ENCODE measurements around the gene RAB12.
"Not testable (repeated sequence)": the region's sequence is repeated elsewhere in the genome, so short reads cannot be mapped to it uniquely, and the experiment has no call there.

RAB12 gene

GRCh38 chr18:8647359-8647758 is 38.1 kb downstream of the RAB12 start:
- not testable (repeated sequence) for DNase-seq (ENCODE audit: low read depth)

- DNase-seq (ENCODE audit: low read depth): not testable (repeated sequence)
Measured at GRCh38 chr18:8651478-8652261, 42.4 kb downstream of the RAB12 start.

- DNase-seq (ENCODE audit: low read depth): no peak
Measured at GRCh38 chr18:8654503-8655451, 45.5 kb downstream of the RAB12 start.

- no peak for DNase-seq (ENCODE audit: low read depth)
Measured at GRCh38 chr18:8656232-8656631, 47.0 kb downstream of the RAB12 start.

GRCh38 chr18:8657050-8657820 is 48.0 kb downstream of the RAB12 start:
- no peak for DNase-seq (ENCODE audit: low read depth)

GRCh38 chr18:8657873-8658470 is 48.7 kb downstream of the RAB12 start:
- DNase-seq (ENCODE audit: low read depth): peak; percentile 25

GRCh38 chr18:8658858-8659485 is 49.7 kb downstream of the RAB12 start:
- DNase-seq (ENCODE audit: low read depth): no peak

- no peak for DNase-seq (ENCODE audit: low read depth)
Measured at GRCh38 chr18:8659609-8660242, 50.5 kb downstream of the RAB12 start.

- DNase-seq (ENCODE audit: low read depth): no peak
Measured at GRCh38 chr18:8660316-8660715, 51.1 kb downstream of the RAB12 start.

GRCh38 chr18:8661754-8662559 is 52.7 kb downstream of the RAB12 start:
- DNase-seq (ENCODE audit: low read depth): peak; percentile 30

GRCh38 chr18:8662560-8663255 is 53.5 kb downstream of the RAB12 start:
- no peak for DNase-seq (ENCODE audit: low read depth)

- DNase-seq (ENCODE audit: low read depth): no peak
Measured at GRCh38 chr18:8667846-8668245, 58.6 kb downstream of the RAB12 start.

- no peak for DNase-seq (ENCODE audit: low read depth)
Measured at GRCh38 chr18:8668381-8668780, 59.1 kb downstream of the RAB12 start.

- DNase-seq (ENCODE audit: low read depth): no peak
Measured at GRCh38 chr18:8669571-8669970, 60.3 kb downstream of the RAB12 start.

- DNase-seq (ENCODE audit: low read depth): no peak
Measured at GRCh38 chr18:8673256-8674209, 64.3 kb downstream of the RAB12 start.

GRCh38 chr18:8675057-8675456 is 65.8 kb downstream of the RAB12 start:
- no peak for DNase-seq (ENCODE audit: low read depth)

- DNase-seq (ENCODE audit: low read depth): no peak
Measured at GRCh38 chr18:8681196-8681595, 72.0 kb downstream of the RAB12 start.

GRCh38 chr18:8684577-8684976 is 75.3 kb downstream of the RAB12 start:
- DNase-seq (ENCODE audit: low read depth): no peak

Data from GM04504 (cell line).